Nucleus accumbens (tissue), 56 donors: ENCODE data around the gene RBM3.

Experiments
- DNase-seq, 56 donors: peaks; one replicate each; lab custom pipeline; 2025; lab: John Stamatoyannopoulos, UW

RBM3 gene

GRCh38 chrX:48575642-48576041 is 1.4 kb downstream of the RBM3 start:
- no peak for DNase-seq

GRCh38 chrX:48576108-48576507 is 1.8 kb downstream of the RBM3 start:
- no peak for DNase-seq

GRCh38 chrX:48578661-48579128 is 4.4 kb downstream of the RBM3 start:
- no peak for DNase-seq

GRCh38 chrX:48579259-48579658 is 5.0 kb downstream of the RBM3 start:
- DNase-seq = no peak

GRCh38 chrX:48580662-48581061 is 6.4 kb downstream of the RBM3 start:
- no peak for DNase-seq

- no peak for DNase-seq
Observed at GRCh38 chrX:48584698-48585097, 10.4 kb downstream of the RBM3 start.

- DNase-seq = no peak
Observed at GRCh38 chrX:48589482-48590162, 15.3 kb downstream of the RBM3 start.

- peak in 1 of 56 donors; percentile 0 for DNase-seq
Observed at GRCh38 chrX:48590203-48591103, 16.2 kb downstream of the RBM3 start.

- DNase-seq = no peak
Observed at GRCh38 chrX:48591255-48591791, 17.0 kb downstream of the RBM3 start.

GRCh38 chrX:48592971-48593370 is 18.7 kb downstream of the RBM3 start:
- no peak for DNase-seq

GRCh38 chrX:48595929-48596328 is 21.6 kb downstream of the RBM3 start:
- no peak for DNase-seq

- peak; percentile 12 to 91 (median 81) for DNase-seq
Observed at GRCh38 chrX:48597353-48598264, 23.3 kb downstream of the RBM3 start, which contains the start of gene WDR13. Gene WDR13 (plus strand): TSS chrX:48597492. CDS start chrX:48597997, 505 bp downstream.

GRCh38 chrX:48598614-48599013 is 24.3 kb downstream of the RBM3 start:
- DNase-seq = no peak

- DNase-seq = no peak
Observed at GRCh38 chrX:48599341-48599740, 25.1 kb downstream of the RBM3 start.

GRCh38 chrX:48600226-48600625 is 25.9 kb downstream of the RBM3 start:
- no peak for DNase-seq

- no peak for DNase-seq
Observed at GRCh38 chrX:48601741-48602394, 27.6 kb downstream of the RBM3 start.

GRCh38 chrX:48604701-48605100 is 30.4 kb downstream of the RBM3 start:
- no peak for DNase-seq

- DNase-seq = no peak
Observed at GRCh38 chrX:48606091-48606490, 31.8 kb downstream of the RBM3 start.

GRCh38 chrX:48611703-48612102 is 37.4 kb downstream of the RBM3 start:
- DNase-seq = no peak
